Pancreas (tissue), 10 donors: ENCODE data around the gene TMEM91. TPM values are rescaled to one million over a fixed set of nuclear protein-coding genes. Genes with fewer than 3 reads are reported as not detected.

Experiments used
- ATAC-seq, 4 donors: fragments of 200-7000 bp; cut with Tn5 transposase; one replicate each; pipeline versions ENCODE4 v1.8.0 to v1.9.1; 2020; ENCODE audit warnings: mild to moderate bottlenecking in 4 of 4, moderate library complexity in 4 of 4
- DNase-seq, 6 donors: peaks; one replicate each; pipeline ENCODE4 v3.0.0-alpha.2; 2020
- FAIRE-seq: peaks from 2 replicates; lab custom pipeline; 2012; peaks lifted over from hg19 to GRCh38; lab: Jason Lieb, UNC
- H3K27ac ChIP-seq, 4 donors: fragments of 200-600 bp; sonication (generic); 1 replicate in 3 of 4; 2 replicates in 1 of 4; pipeline versions ENCODE4 v1.5.0 to v1.8.0; 2020
- H3K27me3 ChIP-seq, 4 donors: fragments of 200-600 bp; one replicate each; pipeline ENCODE4 v1.8.0; 2021
- H3K36me3 ChIP-seq, 3 donors: fragments of 200-600 bp; sonication (generic) in 1 of 3; one replicate each; pipeline versions ENCODE4 v1.5.0 to v1.8.0; 2020 to 2021
- H3K4me1 ChIP-seq, 3 donors: fragments of 200-600 bp; one replicate each; pipeline ENCODE4 v1.8.0; 2021
- H3K4me3 ChIP-seq, 4 donors: fragments of 200-600 bp; sonication (generic) in 2 of 4; one replicate each; pipeline versions ENCODE4 v1.5.0 to v1.8.0; 2020 to 2021
- H3K9me3 ChIP-seq, 4 donors: fragments of 200-600 bp; one replicate each; pipeline ENCODE4 v1.8.0; 2021
- WGBS, 2 donors: extraction: QIAGEN DNeasy Blood & Tissue Kit; methylation state at CpG; one replicate each; pipeline ENCODE4 v1.1.7; 2013; 5-methylcytosine and 5-hydroxymethylcytosine counted together
- intact Hi-C, 3 donors: fragments of 100-400 bp; cut with DNase I; formaldehyde crosslinking; loops; one replicate each; pipeline versions ENCODE4 v1.11.1 to v1.14.2; 2022
- polyA plus RNA-seq, 2 donors: library from polyadenylated mRNA; stranded (reverse); fragments of 200-250 nt; gene quantifications; one replicate each; pipeline ENCODE4 v1.2.3, GENCODE V29; 2013
- total RNA-seq, 6 donors: library from RNA; stranded (reverse); fragmentation: NEBNext Ultra II Directional in 4 of 6; extraction: Animal tissue kit (Norgen Biotek cat#: 25700) in 4 of 6; gene quantifications; one replicate each; pipeline versions ENCODE4 v1.2.1 to v1.2.4, GENCODE V29; 2021 to 2023
- TF ChIP-seq, protein P1 (sequence below), 4 donors: fragments of 200-600 bp; sonication (generic) in 3 of 4; IDR thresholded peaks; one replicate each; pipeline versions ENCODE4 v1.5.0 to v1.8.0; 2021; ENCODE audit warnings: antibody characterized with exemption in 4 of 4
- donor health status: healthy with polysubstance abuse.
- donor health status: DM: no; HTN: no; CAD: no; lungs with moderate emphysema.
- donor health status: DM: no; HTN: no; CAD: no.
- donor health status: control.
- donor health status: control.
- donor health status: Bipolar disorder and iron deficiency.
- donor health status: DM: yes; HTN: yes; CAD: no.
- donor health status: DM: no; HTN: no; CAD: no.
- donor health status: DM: no; HTN: no; CAD: no.
- donor health status: DM: yes; HTN: yes; CAD: no.

TMEM91 gene
- total and polyA plus RNA-seq, 8 donors = 3.8 to 33.0 (median 5.4) TPM

DNA sequence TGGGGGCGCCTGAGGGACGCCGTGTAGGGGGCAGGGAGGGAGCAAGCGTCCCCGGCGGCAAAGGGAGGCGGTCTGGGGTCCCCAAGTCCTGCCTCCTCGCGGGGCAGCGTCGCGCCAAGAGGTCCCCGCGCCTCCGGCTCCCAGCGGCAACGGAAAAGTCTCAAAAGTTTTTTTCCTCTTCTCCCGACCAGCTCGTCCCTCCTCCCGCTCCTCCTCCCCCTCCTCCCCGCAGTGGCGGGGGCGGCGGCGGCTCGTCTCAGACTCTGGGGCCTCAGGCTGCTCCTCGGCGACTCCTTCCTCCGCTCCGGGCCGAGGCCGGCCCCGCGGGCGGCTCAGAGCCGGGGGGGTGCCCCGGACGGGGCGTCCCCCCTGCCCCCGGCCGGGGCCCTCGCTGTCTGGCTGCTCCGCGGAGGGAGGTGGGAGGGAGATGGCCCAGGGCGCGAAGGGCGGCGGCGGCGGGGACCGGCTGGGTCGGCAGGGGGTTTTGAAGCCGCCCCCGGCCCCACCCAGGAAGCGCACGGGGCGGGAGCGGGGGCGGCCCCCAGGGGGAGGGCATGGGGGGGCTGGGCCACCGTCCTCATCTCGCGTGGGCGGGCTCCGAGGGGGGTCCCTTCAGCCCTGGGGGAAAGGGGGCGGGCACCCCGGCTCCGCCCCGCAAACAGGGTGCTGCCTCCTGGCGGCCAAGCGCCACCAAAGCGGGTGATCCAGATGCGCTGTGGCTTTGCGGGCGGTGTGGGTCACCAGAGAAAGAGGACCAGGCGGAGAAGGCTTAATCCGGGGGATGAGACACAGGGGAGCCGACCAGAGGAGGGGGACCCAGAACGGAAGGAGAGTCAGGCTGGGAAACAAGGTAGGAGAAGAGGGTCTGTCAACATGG is 22.6 kb upstream of the TMEM91 start, which contains the start of gene TGFB1:
TSS of gene TGFB1 (minus strand) at position 457 of the 877 bp plus-strand sequence. CDS start 878 bp downstream, outside the sequence.
- WGBS, 2 donors = 1 to 3% methylated on average over 39 to 76 of the region's 78 CpGs
- FAIRE-seq = no peak

DNA sequence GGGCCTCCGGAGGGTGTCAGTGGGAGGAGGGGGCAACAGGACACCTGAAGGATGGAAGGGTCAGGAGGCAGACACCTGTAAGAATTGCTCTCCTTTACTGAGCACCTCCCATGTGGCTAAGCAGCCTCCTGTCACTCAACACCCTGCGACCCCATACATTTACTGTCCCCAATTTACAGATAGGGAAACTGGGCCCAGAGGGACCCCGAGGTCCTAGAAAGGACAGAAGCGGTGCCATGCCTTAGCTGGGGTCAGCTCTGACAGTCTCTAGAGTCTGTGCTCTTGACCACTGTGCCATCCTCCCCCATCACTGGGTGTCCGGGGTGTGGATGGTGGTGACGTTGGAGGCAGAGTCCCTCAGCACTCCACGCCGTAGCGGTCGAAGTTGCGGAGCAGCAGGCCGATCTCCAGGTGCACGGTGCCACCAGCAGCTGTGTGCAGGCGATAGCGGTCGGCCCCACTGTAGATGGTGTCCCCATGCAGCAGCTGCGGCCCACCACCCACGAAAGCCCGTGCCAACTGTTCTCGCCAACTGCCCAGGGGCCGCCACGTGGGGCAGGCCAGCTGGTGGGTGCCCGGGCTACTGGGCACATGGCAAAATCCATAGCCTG is 21.9 kb upstream of the TMEM91 start:
- intact Hi-C loops = no loop called here
- Histone ChIP-seq H3K4me3 (peak overlapping the region in 2 of 4 donors; percentile 65 to 79), H3K9me3 (no peaks in the 10 kb centered on the region), H3K36me3 (no peaks in the 10 kb centered on the region), H3K27me3 (no peaks in the 10 kb centered on the region), H3K4me1 (peaks cover 0 to 5% (median 0%) of the 10 kb centered on the region in 3 donors), H3K27ac (no peak overlapping the region)
- no peak for ATAC-seq
- FAIRE-seq = no peak
- TF ChIP-seq, protein P1, sequence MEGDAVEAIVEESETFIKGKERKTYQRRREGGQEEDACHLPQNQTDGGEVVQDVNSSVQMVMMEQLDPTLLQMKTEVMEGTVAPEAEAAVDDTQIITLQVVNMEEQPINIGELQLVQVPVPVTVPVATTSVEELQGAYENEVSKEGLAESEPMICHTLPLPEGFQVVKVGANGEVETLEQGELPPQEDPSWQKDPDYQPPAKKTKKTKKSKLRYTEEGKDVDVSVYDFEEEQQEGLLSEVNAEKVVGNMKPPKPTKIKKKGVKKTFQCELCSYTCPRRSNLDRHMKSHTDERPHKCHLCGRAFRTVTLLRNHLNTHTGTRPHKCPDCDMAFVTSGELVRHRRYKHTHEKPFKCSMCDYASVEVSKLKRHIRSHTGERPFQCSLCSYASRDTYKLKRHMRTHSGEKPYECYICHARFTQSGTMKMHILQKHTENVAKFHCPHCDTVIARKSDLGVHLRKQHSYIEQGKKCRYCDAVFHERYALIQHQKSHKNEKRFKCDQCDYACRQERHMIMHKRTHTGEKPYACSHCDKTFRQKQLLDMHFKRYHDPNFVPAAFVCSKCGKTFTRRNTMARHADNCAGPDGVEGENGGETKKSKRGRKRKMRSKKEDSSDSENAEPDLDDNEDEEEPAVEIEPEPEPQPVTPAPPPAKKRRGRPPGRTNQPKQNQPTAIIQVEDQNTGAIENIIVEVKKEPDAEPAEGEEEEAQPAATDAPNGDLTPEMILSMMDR (IDR thresholded peaks at IDR 0.05) = no peak
- WGBS, 2 donors = 86 to 87% methylated on average over 23 of the region's 23 CpGs
- peak in 1 of 6 donors; percentile 50 for DNase-seq

More for the DNA sequence above, 22.6 kb upstream of the TMEM91 start, which contains the start of gene TGFB1:
- H3K27me3 ChIP-seq = no peaks in the 10 kb centered on the region
- ATAC-seq = peak; percentile 72 to 82 (median 80)
- peak within 1 kb of the TSS in 2 of 4 donors; percentile 66 to 76 for H3K27ac ChIP-seq
- TF ChIP-seq, protein P1 (IDR thresholded peaks at IDR 0.05) = peak; percentile 70 to 80 (median 80)
- intact Hi-C loops = no loop called here
- peaks cover 0 to 5% (median 0%) of the 10 kb centered on the region in 3 donors for H3K4me1 ChIP-seq
- DNase-seq = peak; percentile 67 to 92 (median 84)
- no peaks in the 10 kb centered on the region for H3K9me3 ChIP-seq
- no peaks in the 10 kb centered on the region for H3K36me3 ChIP-seq
- H3K4me3 ChIP-seq = peak within 1 kb of the TSS; percentile 57 to 79 (median 70)

DNA sequence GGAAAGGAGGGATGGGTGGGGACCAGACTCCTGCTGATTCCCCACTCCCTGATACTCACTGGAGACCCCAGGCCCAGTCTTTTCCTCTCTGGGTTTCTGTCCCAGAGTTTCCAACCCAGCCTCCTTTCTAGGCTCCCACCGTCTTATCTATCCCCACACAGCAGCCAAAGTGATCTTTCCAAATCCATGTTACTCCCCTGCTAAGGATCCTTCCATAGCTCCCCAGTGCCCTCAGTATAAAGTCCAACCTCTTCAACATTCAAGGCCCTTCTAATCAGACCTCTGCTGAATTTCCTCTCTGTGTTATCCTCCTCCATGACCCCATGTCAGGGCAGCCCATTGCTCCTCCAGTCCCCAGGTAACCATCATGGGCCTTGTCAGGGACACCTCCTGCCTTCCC is 21.3 kb upstream of the TMEM91 start:
- TF ChIP-seq, protein P1 (IDR thresholded peaks at IDR 0.05) = no peak
- Histone ChIP-seq H3K9me3 (no peaks in the 10 kb centered on the region), H3K4me1 (peaks cover 0 to 5% (median 0%) of the 10 kb centered on the region in 3 donors), H3K4me3 (no peak overlapping the region), H3K36me3 (no peaks in the 10 kb centered on the region), H3K27ac (no peak overlapping the region), H3K27me3 (no peaks in the 10 kb centered on the region)
- ATAC-seq (no peak), FAIRE-seq (no peak), DNase-seq (no peak)
- intact Hi-C loops = no loop called here
- WGBS, 2 donors = 88 to 91% methylated on average over 1 of the region's 1 CpG

DNA sequence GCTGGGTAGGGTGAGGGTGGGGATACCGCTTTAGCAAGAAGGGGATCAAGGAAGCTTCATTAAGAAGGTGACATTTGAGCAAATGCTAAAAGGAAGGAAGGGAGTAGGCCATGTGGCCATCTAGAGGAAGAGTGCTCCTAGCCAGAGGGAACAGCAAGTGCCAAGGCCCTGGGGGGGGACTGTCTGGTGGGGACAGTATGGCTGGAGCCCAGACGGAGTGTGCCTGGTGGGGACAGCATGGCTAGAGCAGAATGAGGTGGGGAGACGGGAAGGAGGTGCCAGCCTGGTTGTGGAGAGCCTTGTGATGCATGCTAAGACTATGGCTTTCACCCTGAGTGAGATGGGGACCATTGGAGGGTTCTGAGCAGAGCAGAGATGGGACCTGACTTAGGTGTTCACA is 20.5 kb upstream of the TMEM91 start:
- intact Hi-C loops = no loop called here
- FAIRE-seq (no peak), DNase-seq (no peak), ATAC-seq (no peak)
- H3K4me3 ChIP-seq = no peak overlapping the region
- no peaks in the 10 kb centered on the region for H3K9me3 ChIP-seq
- H3K36me3 ChIP-seq = no peaks in the 10 kb centered on the region
- TF ChIP-seq, protein P1 (IDR thresholded peaks at IDR 0.05) = no peak
- no peak overlapping the region for H3K27ac ChIP-seq
- H3K27me3 ChIP-seq = no peaks in the 10 kb centered on the region
- peaks cover 0 to 5% (median 0%) of the 10 kb centered on the region in 3 donors for H3K4me1 ChIP-seq
- WGBS, 2 donors = 73 to 77% methylated on average over 3 of the region's 3 CpGs
